ENCODE data around the gene ST6GAL1. TPM values are rescaled to one million over a fixed set of nuclear protein-coding genes. Genes with fewer than 3 reads are reported as not detected.

Gene ST6GAL1
- total and polyA plus RNA-seq, 10 of the 15 experiments (the other 5 are each of a cell fraction or from before 2014, with no cell fraction given): 74.2 to 248 (median 149) TPM

DNA sequence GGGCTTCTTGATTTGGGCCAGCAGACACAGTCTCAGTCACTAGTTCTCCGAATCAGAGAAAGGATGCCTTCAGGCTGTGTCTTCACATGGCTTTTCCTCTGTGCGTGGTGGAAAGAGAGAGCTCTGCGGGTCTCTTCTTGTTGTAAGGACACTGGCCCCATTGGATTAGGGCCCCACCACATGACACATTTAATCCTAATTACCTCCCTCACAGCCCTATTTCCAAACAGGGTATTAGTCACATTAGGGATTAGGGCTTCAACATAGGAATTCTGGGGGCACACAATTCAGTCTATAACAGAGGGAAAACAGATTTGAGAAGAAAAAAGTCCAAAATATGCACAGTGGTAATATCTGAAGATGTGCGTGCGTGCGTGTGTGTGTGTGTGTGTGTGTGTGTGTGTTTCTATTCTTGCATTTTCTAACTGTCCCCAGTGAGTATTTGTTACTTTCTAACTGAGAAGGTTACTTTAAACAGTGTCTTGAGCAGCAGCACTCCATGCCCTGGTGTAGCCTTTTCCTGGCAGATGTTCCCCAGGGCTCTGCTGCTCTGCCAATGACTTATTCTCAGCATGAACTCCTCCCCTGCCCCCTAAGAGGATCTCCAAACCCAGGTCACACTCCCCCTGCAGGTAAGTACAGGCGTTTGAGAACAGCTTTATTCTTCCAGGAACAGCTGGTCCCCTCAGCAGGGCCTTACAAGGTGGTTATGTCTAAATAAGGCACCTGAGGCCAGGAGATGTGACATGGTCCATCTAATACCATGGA is 136.1 kb downstream of the ST6GAL1 start (continued):
- TF ChIP-seq, protein P1, sequence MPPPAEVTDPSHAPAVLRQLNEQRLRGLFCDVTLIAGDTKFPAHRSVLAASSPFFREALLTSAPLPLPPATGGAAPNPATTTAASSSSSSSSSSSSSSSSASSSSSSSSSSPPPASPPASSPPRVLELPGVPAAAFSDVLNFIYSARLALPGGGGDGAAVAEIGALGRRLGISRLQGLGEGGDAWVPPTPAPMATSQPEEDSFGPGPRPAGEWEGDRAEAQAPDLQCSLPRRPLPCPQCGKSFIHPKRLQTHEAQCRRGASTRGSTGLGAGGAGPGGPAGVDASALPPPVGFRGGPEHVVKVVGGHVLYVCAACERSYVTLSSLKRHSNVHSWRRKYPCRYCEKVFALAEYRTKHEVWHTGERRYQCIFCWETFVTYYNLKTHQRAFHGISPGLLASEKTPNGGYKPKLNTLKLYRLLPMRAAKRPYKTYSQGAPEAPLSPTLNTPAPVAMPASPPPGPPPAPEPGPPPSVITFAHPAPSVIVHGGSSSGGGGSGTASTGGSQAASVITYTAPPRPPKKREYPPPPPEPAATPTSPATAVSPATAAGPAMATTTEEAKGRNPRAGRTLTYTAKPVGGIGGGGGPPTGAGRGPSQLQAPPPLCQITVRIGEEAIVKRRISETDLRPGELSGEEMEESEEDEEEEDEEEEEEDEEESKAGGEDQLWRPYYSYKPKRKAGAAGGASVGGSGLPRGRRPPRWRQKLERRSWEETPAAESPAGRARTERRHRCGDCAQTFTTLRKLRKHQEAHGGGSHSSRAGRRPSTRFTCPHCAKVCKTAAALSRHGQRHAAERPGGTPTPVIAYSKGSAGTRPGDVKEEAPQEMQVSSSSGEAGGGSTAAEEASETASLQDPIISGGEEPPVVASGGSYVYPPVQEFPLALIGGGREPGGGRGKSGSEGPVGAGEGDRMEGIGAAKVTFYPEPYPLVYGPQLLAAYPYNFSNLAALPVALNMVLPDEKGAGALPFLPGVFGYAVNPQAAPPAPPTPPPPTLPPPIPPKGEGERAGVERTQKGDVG (CRISPR knock-in tag; IDR thresholded peaks at IDR 0.05): no peak
- peak; percentile 71; the same call in 1 of the 2 replicates for TF ChIP-seq TCF12 (IDR thresholded peaks at IDR 0.05; ENCODE audit: low read depth, low read length)
- TF ChIP-seq PAX5 (IDR thresholded peaks at IDR 0.05; ENCODE audit: borderline replicate concordance, low read depth, low read length): no peak
- TF ChIP-seq ASH2L (IDR thresholded peaks at IDR 0.05; ENCODE audit: borderline replicate concordance, low read depth): no peak
- TF ChIP-seq CBX3 (IDR thresholded peaks at IDR 0.05; ENCODE audit: borderline replicate concordance, low read depth): no peak
- TF ChIP-seq, protein P2, sequence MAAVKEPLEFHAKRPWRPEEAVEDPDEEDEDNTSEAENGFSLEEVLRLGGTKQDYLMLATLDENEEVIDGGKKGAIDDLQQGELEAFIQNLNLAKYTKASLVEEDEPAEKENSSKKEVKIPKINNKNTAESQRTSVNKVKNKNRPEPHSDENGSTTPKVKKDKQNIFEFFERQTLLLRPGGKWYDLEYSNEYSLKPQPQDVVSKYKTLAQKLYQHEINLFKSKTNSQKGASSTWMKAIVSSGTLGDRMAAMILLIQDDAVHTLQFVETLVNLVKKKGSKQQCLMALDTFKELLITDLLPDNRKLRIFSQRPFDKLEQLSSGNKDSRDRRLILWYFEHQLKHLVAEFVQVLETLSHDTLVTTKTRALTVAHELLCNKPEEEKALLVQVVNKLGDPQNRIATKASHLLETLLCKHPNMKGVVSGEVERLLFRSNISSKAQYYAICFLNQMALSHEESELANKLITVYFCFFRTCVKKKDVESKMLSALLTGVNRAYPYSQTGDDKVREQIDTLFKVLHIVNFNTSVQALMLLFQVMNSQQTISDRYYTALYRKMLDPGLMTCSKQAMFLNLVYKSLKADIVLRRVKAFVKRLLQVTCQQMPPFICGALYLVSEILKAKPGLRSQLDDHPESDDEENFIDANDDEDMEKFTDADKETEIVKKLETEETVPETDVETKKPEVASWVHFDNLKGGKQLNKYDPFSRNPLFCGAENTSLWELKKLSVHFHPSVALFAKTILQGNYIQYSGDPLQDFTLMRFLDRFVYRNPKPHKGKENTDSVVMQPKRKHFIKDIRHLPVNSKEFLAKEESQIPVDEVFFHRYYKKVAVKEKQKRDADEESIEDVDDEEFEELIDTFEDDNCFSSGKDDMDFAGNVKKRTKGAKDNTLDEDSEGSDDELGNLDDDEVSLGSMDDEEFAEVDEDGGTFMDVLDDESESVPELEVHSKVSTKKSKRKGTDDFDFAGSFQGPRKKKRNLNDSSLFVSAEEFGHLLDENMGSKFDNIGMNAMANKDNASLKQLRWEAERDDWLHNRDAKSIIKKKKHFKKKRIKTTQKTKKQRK (IDR thresholded peaks at IDR 0.05; ENCODE audit: low read depth, low read length): no peak
- TF ChIP-seq, protein P3, sequence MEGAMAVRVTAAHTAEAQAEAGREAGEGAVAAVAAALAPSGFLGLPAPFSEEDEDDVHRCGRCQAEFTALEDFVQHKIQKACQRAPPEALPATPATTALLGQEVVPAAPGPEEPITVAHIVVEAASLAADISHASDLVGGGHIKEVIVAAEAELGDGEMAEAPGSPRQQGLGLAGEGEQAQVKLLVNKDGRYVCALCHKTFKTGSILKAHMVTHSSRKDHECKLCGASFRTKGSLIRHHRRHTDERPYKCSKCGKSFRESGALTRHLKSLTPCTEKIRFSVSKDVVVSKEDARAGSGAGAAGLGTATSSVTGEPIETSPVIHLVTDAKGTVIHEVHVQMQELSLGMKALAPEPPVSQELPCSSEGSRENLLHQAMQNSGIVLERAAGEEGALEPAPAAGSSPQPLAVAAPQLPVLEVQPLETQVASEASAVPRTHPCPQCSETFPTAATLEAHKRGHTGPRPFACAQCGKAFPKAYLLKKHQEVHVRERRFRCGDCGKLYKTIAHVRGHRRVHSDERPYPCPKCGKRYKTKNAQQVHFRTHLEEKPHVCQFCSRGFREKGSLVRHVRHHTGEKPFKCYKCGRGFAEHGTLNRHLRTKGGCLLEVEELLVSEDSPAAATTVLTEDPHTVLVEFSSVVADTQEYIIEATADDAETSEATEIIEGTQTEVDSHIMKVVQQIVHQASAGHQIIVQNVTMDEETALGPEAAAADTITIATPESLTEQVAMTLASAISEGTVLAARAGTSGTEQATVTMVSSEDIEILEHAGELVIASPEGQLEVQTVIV (IDR thresholded peaks at IDR 0.05; ENCODE audit: borderline replicate concordance, partially characterized antibody): no peak
- no peak for TF ChIP-seq HDAC2 (IDR thresholded peaks at IDR 0.05)
- no peak for TF ChIP-seq CHD4 (IDR thresholded peaks at IDR 0.05)
- TF ChIP-seq, protein P4, sequence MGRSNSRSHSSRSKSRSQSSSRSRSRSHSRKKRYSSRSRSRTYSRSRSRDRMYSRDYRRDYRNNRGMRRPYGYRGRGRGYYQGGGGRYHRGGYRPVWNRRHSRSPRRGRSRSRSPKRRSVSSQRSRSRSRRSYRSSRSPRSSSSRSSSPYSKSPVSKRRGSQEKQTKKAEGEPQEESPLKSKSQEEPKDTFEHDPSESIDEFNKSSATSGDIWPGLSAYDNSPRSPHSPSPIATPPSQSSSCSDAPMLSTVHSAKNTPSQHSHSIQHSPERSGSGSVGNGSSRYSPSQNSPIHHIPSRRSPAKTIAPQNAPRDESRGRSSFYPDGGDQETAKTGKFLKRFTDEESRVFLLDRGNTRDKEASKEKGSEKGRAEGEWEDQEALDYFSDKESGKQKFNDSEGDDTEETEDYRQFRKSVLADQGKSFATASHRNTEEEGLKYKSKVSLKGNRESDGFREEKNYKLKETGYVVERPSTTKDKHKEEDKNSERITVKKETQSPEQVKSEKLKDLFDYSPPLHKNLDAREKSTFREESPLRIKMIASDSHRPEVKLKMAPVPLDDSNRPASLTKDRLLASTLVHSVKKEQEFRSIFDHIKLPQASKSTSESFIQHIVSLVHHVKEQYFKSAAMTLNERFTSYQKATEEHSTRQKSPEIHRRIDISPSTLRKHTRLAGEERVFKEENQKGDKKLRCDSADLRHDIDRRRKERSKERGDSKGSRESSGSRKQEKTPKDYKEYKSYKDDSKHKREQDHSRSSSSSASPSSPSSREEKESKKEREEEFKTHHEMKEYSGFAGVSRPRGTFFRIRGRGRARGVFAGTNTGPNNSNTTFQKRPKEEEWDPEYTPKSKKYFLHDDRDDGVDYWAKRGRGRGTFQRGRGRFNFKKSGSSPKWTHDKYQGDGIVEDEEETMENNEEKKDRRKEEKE (IDR thresholded peaks at IDR 0.05): no peak
- TF ChIP-seq DPF2 (IDR thresholded peaks at IDR 0.05): no peak
- no peak for TF ChIP-seq ZSCAN29 (IDR thresholded peaks at IDR 0.05)
- peak; percentile 49; the same call in 1 of the 2 replicates for TF ChIP-seq TARDBP (IDR thresholded peaks at IDR 0.05; ENCODE audit: borderline replicate concordance)
- no peak for TF ChIP-seq HDAC6 (IDR thresholded peaks at IDR 0.05; ENCODE audit: unreplicated experiment)
- TF ChIP-seq CREB1 (IDR thresholded peaks at IDR 0.05; ENCODE audit: low read depth): peak; percentile 42; the same call in 1 of the 2 replicates
- no peak for TF ChIP-seq CBFB (IDR thresholded peaks at IDR 0.05; ENCODE audit: low read depth)
- no peak for TF ChIP-seq BRCA1 (IDR thresholded peaks at IDR 0.05; ENCODE audit: low read depth, low read length)
- 0 out of 2 replicates have a peak, but pooled peaks have one; percentile 9 for TF ChIP-seq IRF4 (IDR thresholded peaks at IDR 0.05; ENCODE audit: low read depth, low read length)

All from GM12878 (cell line).